Activated CD4-positive, alpha-beta memory T cell treated with anti-CD3 and anti-CD28 coated beads, Interleukin-2, amount 10 ng/mL, durations not matched to agents 7 days and 5 days (primary cell): ENCODE data around the gene MAST3. TPM values are rescaled to one million over a fixed set of nuclear protein-coding genes. Genes with fewer than 3 reads are reported as not detected.

ENCODE experiments used
- total RNA-seq, 2 experiments: library from RNA; stranded (reverse); gene quantifications; one replicate each; pipeline ENCODE4 v1.2.3, GENCODE V29; 2021

The MAST3 gene
- total RNA-seq, 2 experiments from 2014 or later = 29.2 to 29.9 TPM

Other genes starting within 250 kb of the MAST3 start
- gene JAK3, start 249.8 kb upstream of the MAST3 start, total RNA-seq = 100 to 1,000 TPM; 233 to 237 TPM
- gene RPL18A, start 237.9 kb upstream of the MAST3 start, total RNA-seq = 1,000 to 10,000 TPM; 2,013 to 2,059 TPM
- 1 to 10 TPM; 1.7 to 2.0 TPM for gene SLC5A5, start 225.8 kb upstream of the MAST3 start, total RNA-seq
- 10 to 100 TPM; 59.3 to 60.8 TPM for gene CCDC124, start 164.8 kb upstream of the MAST3 start, total RNA-seq
- not detected for gene KCNN1, start 130.7 kb upstream of the MAST3 start, total RNA-seq
- gene ARRDC2, start 89.6 kb upstream of the MAST3 start, total RNA-seq = 10 to 100 TPM; 60.7 to 62.0 TPM
- 10 to 100 TPM; 66.1 to 70.6 TPM for gene IL12RB1, start 10.8 kb upstream of the MAST3 start, total RNA-seq
- 10 to 100 TPM; 10.9 to 11.3 TPM for gene PIK3R2, start 55.4 kb downstream of the MAST3 start, total RNA-seq
- 10 to 100 TPM; 48.0 to 55.6 TPM for gene IFI30, start 76.0 kb downstream of the MAST3 start, total RNA-seq
- gene MPV17L2, start 95.4 kb downstream of the MAST3 start, total RNA-seq = 1 to 10 TPM; 6.2 to 6.3 TPM
- gene RAB3A, start 106.3 kb downstream of the MAST3 start, total RNA-seq = 1 to 10 TPM; 3.7 to 5.3 TPM
- under 1 TPM; 0.13 to 0.18 TPM for gene PDE4C, start 128.7 kb downstream of the MAST3 start, total RNA-seq
- 1 to 10 TPM; 1.6 to 1.7 TPM for gene IQCN, start 176.7 kb downstream of the MAST3 start, total RNA-seq
- 100 to 1,000 TPM; 390 to 402 TPM for gene JUND, start 183.8 kb downstream of the MAST3 start, total RNA-seq
- 100 to 1,000 TPM; 180 to 186 TPM for gene LSM4, start 225.3 kb downstream of the MAST3 start, total RNA-seq
- 10 to 100 TPM; 42.7 to 44.0 TPM for gene PGPEP1, start 242.8 kb downstream of the MAST3 start, total RNA-seq